Endometrium (tissue), 2 donors: ENCODE results near the gene HNRNPM.
A peak's percentile ranks its signal among the peaks of the same experiment; 100 is the strongest.
"Not testable (repeated sequence)": the region's sequence is repeated elsewhere in the genome, so short reads cannot be mapped to it uniquely, and the experiment has no call there.

Experiments used
- FAIRE-seq: peaks from 2 replicates; lab custom pipeline; 2012; peaks lifted over from hg19 to GRCh38; lab: Jason Lieb, UNC
- donor health status: control.
- donor health status: control.

Gene HNRNPM

GRCh38 chr19:8444677-8445487 lies at the start of gene HNRNPM:
HNRNPM (plus strand) TSS chr19:8444975; CDS start chr19:8444999, 24 bp downstream.
- peak; percentile 63 for FAIRE-seq

GRCh38 chr19:8395621-8396082 lies 49.1 kb upstream of the HNRNPM start:
- no peak for FAIRE-seq

GRCh38 chr19:8396185-8396562 lies 48.6 kb upstream of the HNRNPM start:
- FAIRE-seq: no peak

- FAIRE-seq: no peak
Observed at GRCh38 chr19:8396563-8397203, 48.1 kb upstream of the HNRNPM start.

GRCh38 chr19:8397271-8397670 lies 47.5 kb upstream of the HNRNPM start:
- FAIRE-seq: no peak

GRCh38 chr19:8397746-8398310 lies 46.9 kb upstream of the HNRNPM start:
- FAIRE-seq: no peak

GRCh38 chr19:8398311-8398771 lies 46.4 kb upstream of the HNRNPM start:
- FAIRE-seq: no peak

- no peak for FAIRE-seq
Observed at GRCh38 chr19:8399681-8400188, 45.0 kb upstream of the HNRNPM start.

GRCh38 chr19:8401981-8402411 lies 42.8 kb upstream of the HNRNPM start:
- no peak for FAIRE-seq

- no peak for FAIRE-seq
Observed at GRCh38 chr19:8403098-8403819, 41.5 kb upstream of the HNRNPM start.

- FAIRE-seq: no peak
Observed at GRCh38 chr19:8403820-8404109, 41.0 kb upstream of the HNRNPM start.

- no peak for FAIRE-seq
Observed at GRCh38 chr19:8404391-8405151, 40.2 kb upstream of the HNRNPM start.

GRCh38 chr19:8410718-8411117 lies 34.1 kb upstream of the HNRNPM start:
- FAIRE-seq: not testable (repeated sequence)

GRCh38 chr19:8412783-8413628 lies 31.8 kb upstream of the HNRNPM start, which contains the start of gene MARCHF2:
MARCHF2 (plus strand) TSS chr19:8413305; CDS start chr19:8421841, 8,536 bp downstream.
- FAIRE-seq: no peak

- no peak for FAIRE-seq
Observed at GRCh38 chr19:8413629-8413995, 31.2 kb upstream of the HNRNPM start.

GRCh38 chr19:8416796-8417195 lies 28.0 kb upstream of the HNRNPM start:
- no peak for FAIRE-seq

GRCh38 chr19:8421484-8422461 lies 23.0 kb upstream of the HNRNPM start:
- no peak for FAIRE-seq

GRCh38 chr19:8423817-8424223 lies 21.0 kb upstream of the HNRNPM start:
- peak; percentile 95 for FAIRE-seq

- FAIRE-seq: not testable (repeated sequence)
Observed at GRCh38 chr19:8425331-8425730, 19.4 kb upstream of the HNRNPM start.
